Hair follicle dermal papilla cell (primary cell): ENCODE measurements around the gene HLCS. TPM values are rescaled to one million over a fixed set of nuclear protein-coding genes. Genes with fewer than 3 reads are reported as not detected.
A peak's percentile ranks its signal among the peaks of the same experiment; 100 is the strongest.

Source experiments
- small RNA-seq: library from RNA; depleted of rRNA; stranded (forward); fragments of <200 nt; gene quantifications from one replicate; pipeline ENCODE3, GENCODE V24; 2012
- total RNA-seq: library from RNA; depleted of rRNA; stranded (reverse); fragments of >200 nt; gene quantifications from 2 replicates; pipeline ENCODE4 v1.2.3, GENCODE V29; 2012

HLCS gene
- 42.3 and 54.2 TPM in 2 replicates for total RNA-seq

DNA sequence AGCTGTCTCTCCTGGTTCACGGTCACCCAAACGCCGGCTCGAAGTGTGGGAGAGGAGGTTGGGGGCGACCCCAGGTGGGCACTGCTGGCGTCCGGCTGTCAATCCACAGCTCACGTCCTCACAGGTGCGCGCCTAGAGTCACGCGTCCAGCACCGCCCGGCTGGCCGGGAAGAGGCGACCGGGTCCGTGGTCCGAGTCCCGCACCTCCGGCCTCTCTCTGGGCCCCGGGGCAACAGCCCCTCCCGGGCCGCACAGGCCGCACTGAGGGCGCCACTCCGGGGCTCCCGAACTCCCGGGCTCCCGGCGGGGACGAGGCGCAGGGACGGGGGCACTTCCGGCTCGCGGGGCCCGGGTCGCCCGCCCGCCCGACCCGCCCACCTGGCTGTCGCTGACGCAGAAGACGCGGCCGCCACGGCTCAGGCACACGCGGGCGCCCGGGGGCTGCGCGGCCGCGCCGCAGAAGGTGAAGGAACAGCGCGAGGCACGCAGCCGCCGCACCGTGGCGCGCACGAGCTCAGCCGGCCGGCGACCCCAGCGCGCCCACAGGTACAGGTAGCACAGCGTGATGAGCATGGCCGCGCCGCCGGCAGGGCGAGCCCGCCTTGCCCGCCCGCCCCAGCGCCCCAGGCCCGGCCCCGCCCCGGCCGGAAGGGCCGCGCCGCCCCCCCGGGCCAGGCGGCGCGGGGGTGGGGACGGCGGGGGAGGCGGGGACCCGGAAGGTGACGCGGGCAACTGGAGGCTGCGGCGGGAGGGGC, at the start of gene HLCS:
TSS of gene HLCS (minus strand) at position 604 of the 755 bp plus-strand sequence. CDS start at position 573, 31 bp downstream.

DNA sequence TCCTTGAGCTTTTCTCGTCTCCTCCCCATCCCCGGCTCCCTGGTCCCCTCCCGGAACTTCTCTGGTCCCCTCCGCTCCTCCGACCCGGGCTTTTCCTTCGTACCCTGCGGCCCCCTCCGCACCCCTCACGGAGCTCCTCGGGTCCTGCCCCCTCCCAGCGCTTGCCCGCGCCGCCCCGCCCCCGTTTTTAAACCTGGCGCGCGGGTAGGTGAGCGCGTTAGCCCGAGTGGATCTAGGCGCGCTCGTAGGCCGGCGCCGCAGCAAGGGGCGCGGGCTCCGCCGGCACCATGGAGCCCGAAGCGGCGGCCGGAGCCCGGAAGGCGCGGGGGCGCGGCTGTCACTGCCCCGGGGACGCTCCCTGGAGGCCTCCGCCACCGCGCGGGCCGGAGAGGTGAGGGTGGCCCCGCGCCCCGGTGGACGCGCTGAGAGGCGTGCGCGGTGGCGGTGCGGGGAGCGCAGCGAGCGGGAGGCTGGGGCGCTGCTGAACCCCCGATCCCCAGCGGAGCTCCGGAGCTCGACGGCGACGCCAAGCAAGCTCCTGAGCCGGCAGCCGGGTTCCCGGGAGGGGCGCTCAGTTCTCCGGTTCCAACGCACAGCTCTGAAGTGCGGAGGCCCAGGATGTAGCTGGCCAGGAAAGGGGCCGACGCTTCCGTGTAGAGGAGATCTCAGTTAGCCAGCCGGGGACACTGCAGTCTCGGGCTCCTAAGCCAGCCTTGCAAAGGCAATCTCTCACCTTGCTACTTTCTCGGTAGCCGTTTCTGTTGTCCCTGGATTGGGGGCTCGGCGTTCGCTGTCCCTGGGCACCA, 40.2 kb upstream of the HLCS start, which contains the start of gene RIPPLY3:
TSS of gene RIPPLY3 (plus strand) at position 217 of the 806 bp plus-strand sequence. CDS start at position 288, 71 bp downstream.

Small RNA genes within 50 kb of the gene (small RNA-seq; reads per million reads assigned to genes)
- not detected for gene RF00019
- 2.0 reads per million, percentile 47 among the genes with 10 or more reads in this experiment for gene RNA5SP491

Other genes starting within 250 kb of the HLCS start
- 0.16 and 0.36 TPM in 2 replicates for gene RIPPLY3, start 40.0 kb upstream of the HLCS start, total RNA-seq
- 4.4 and 7.0 TPM in 2 replicates for gene PIGP, start 106.4 kb upstream of the HLCS start, total RNA-seq
- 283 and 338 TPM in 2 replicates for gene TTC3, start 106.6 kb upstream of the HLCS start, total RNA-seq